ENCODE measurements around the gene TUNAR. TPM values are rescaled to one million over a fixed set of nuclear protein-coding genes. Genes with fewer than 3 reads are reported as not detected.

TUNAR gene
- total RNA-seq, 1 experiment from 2014 or later, result 0.10 TPM

GRCh38 chr14:95939335-95939734, 62.7 kb downstream of the TUNAR start:
- Histone ChIP-seq H3K4me1 (ENCODE audit: control insufficient read depth, insufficient read depth, low read length) (no peaks in the 10 kb centered on the region), H3K9me3 (ENCODE audit: control insufficient read depth, insufficient read depth, low read depth, low read length) (no peaks in the 10 kb centered on the region), H3K36me3 (ENCODE audit: control insufficient read depth, insufficient read depth, low read length) (no peaks in the 10 kb centered on the region), H3K27me3 (ENCODE audit: control insufficient read depth, insufficient read depth, low read length) (no peaks in the 10 kb centered on the region; the same call in 1 of the 2 replicates), H3K27ac (ENCODE audit: low read length) (no peak overlapping the region), H3K4me3 (ENCODE audit: low read depth in 2 of 2, low read length in 2 of 2) (no peak overlapping the region)
- intact Hi-C loops (cut with micrococcal nuclease; ENCODE audit: unreplicated experiment) (no loop called here), in situ Hi-C loops (cut with HindIII; ENCODE audit: low pct_unique_long_range_greater_than_20kb, low sequenced_read_pairs) (no loop called here)
- ATAC-seq, result no peak
- no peak for DNase-seq (ENCODE audit: low read depth, low spot score)
- no peak for TF ChIP-seq CTCF (IDR thresholded peaks at IDR 0.05)
- ChIA-PET POLR2A (no interaction called here), CTCF (no interaction called here)
- no TSS peak for BruUV-seq (replicated peaks)

- intact Hi-C loops (cut with micrococcal nuclease; ENCODE audit: unreplicated experiment) (no loop called here), in situ Hi-C loops (cut with HindIII; ENCODE audit: low pct_unique_long_range_greater_than_20kb, low sequenced_read_pairs) (no loop called here)
- H3K4me3 ChIP-seq (ENCODE audit: low read depth in 2 of 2, low read length in 2 of 2), result no peak overlapping the region
- H3K9me3 ChIP-seq (ENCODE audit: control insufficient read depth, insufficient read depth, low read depth, low read length), result no peaks in the 10 kb centered on the region
- DNase-seq (ENCODE audit: low read depth, low spot score) (no peak), ATAC-seq (no peak)
- BruUV-seq (replicated peaks), result no TSS peak
- CTCF ChIA-PET, result no interaction called here
- no peaks in the 10 kb centered on the region for H3K4me1 ChIP-seq (ENCODE audit: control insufficient read depth, insufficient read depth, low read length)
- TF ChIP-seq TCF7L2 (IDR thresholded peaks at IDR 0.05; ENCODE audit: low read depth, low read length), result no peak
- TF ChIP-seq SIN3A (IDR thresholded peaks at IDR 0.05; ENCODE audit: borderline replicate concordance, insufficient read depth, low read depth, low read length), result no peak
- no peak for TF ChIP-seq REST (IDR thresholded peaks at IDR 0.05; ENCODE audit: insufficient read depth in 1 of 2, low read depth in 2 of 2, low read length in 1 of 2)
- TF ChIP-seq POLR2AphosphoS5 (IDR thresholded peaks at IDR 0.05; ENCODE audit: low read depth, low read length), result no peak
- no peak for TF ChIP-seq CTCF (IDR thresholded peaks at IDR 0.05)
- H3K27me3 ChIP-seq (ENCODE audit: control insufficient read depth, insufficient read depth, low read length), result no peaks in the 10 kb centered on the region
- no peaks in the 10 kb centered on the region for H3K36me3 ChIP-seq (ENCODE audit: control insufficient read depth, insufficient read depth, low read length)
- POLR2A ChIA-PET, result no interaction called here
- no peak overlapping the region for H3K27ac ChIP-seq (ENCODE audit: low read length)
Observed at GRCh38 chr14:95941897-95942296, 65.3 kb downstream of the TUNAR start.

GRCh38 chr14:95943699-95944098, 67.1 kb downstream of the TUNAR start:
- Histone ChIP-seq H3K4me3 (ENCODE audit: low read depth in 2 of 2, low read length in 2 of 2) (no peak overlapping the region), H3K9me3 (ENCODE audit: control insufficient read depth, insufficient read depth, low read depth, low read length) (no peaks in the 10 kb centered on the region), H3K27ac (ENCODE audit: low read length) (no peak overlapping the region), H3K36me3 (ENCODE audit: control insufficient read depth, insufficient read depth, low read length) (no peaks in the 10 kb centered on the region), H3K4me1 (ENCODE audit: control insufficient read depth, insufficient read depth, low read length) (no peaks in the 10 kb centered on the region), H3K27me3 (ENCODE audit: control insufficient read depth, insufficient read depth, low read length) (no peaks in the 10 kb centered on the region; the same call in 1 of the 2 replicates)
- no TSS peak for BruUV-seq (replicated peaks)
- ChIA-PET POLR2A (no interaction called here), CTCF (no interaction called here)
- TF ChIP-seq CTCF (IDR thresholded peaks at IDR 0.05) (no peak), POLR2AphosphoS5 (IDR thresholded peaks at IDR 0.05; ENCODE audit: low read depth, low read length) (no peak), REST (IDR thresholded peaks at IDR 0.05; ENCODE audit: insufficient read depth in 1 of 2, low read depth in 2 of 2, low read length in 1 of 2) (no peak), TCF7L2 (IDR thresholded peaks at IDR 0.05; ENCODE audit: low read depth, low read length) (no peak), SIN3A (IDR thresholded peaks at IDR 0.05; ENCODE audit: borderline replicate concordance, insufficient read depth, low read depth, low read length) (no peak)
- DNase-seq (ENCODE audit: low read depth, low spot score) (no peak), ATAC-seq (no peak)
- in situ Hi-C loops (cut with HindIII; ENCODE audit: low pct_unique_long_range_greater_than_20kb, low sequenced_read_pairs) (no loop called here), intact Hi-C loops (cut with micrococcal nuclease; ENCODE audit: unreplicated experiment) (no loop called here)
